H1 (cell line): ENCODE measurements around the gene WEE2.

Experiments
- NANOG ChIP-seq: IDR thresholded peaks from 2 replicates; pipeline ENCODE4 v1.6.1; 2011; ENCODE audit warnings: low read length, low read depth, mild to moderate bottlenecking, inconsistent platforms; ENCODE audit not compliant: insufficient read depth, poor library complexity, severe bottlenecking
- NRF1 ChIP-seq: IDR thresholded peaks from 2 replicates; pipeline ENCODE4 v1.6.1; 2011; ENCODE audit warnings: mild to moderate bottlenecking, low read depth, low read length, improper control_type of control experiment

DNA sequence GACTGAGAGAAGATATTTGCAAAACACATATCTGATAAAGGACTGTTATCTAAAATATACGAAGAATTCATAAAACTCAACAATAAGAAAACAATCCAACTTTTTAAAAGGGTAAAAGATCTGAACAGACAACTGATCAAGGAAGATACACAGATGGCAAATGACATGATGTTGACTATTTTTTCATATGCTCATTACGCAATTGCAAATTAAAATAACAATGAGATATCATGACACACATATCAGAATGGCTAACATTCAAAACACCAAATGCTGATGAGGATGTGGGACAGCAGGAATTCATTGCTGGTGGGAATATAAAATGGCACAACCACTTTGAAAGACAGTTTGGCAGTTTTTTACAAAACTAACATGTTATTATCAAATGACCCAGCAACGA, 15.1 kb upstream of the WEE2 start:
- TF ChIP-seq NANOG (no peak), NRF1 (no peak)
